A549 (cell line): ENCODE measurements around the gene IL12A. TPM values are rescaled to one million over a fixed set of nuclear protein-coding genes. Genes with fewer than 3 reads are reported as not detected.

Experiments
- ATAC-seq, 2 experiments: fragments of 200-7000 bp in 1 of 2; fragments of >200 bp in 1 of 2; cut with Nextera tagmentation in 1 of 2; cut with Tn5 transposase in 1 of 2; 3 replicates each; pipeline versions ENCODE4 v1.8.0 to v1.9.1; 2018 to 2020; ENCODE audit warnings: mild to moderate bottlenecking in 1 of 2, moderate library complexity in 1 of 2
- CTCF ChIA-PET: fragments of 300-600 bp; sonication (Branson Sonifier 250); formaldehyde crosslinking; extraction: SDS; loops from one replicate; lab custom pipeline; 2021; ENCODE audit warnings: antibody characterized with exemption, inconsistent platforms; lab: Yijun Ruan, JAX
- POLR2A ChIA-PET: fragments of 350-600 bp; formaldehyde crosslinking; extraction: SDS; loops from one replicate; lab custom pipeline; 2021; ENCODE audit warnings: antibody characterized with exemption, inconsistent platforms; lab: Yijun Ruan, JAX
- DNase-seq, 2 experiments: peaks; one replicate each; pipeline versions ENCODE4 v3.0.0 to v3.0.0-alpha.2; 2011 to 2016; ENCODE audit warnings: low read depth in 1 of 2, low spot score in 1 of 2
- FAIRE-seq: peaks from 2 replicates; lab custom pipeline; 2011; peaks lifted over from hg19 to GRCh38; lab: Jason Lieb, UNC
- H3K27ac ChIP-seq, 2 experiments: fragments of >200 bp; sonication (Bioruptor Twin); formaldehyde crosslinking; 3 replicates each; pipeline ENCODE4 v1.5.1; 2016 to 2017
- H3K4me1 ChIP-seq: fragments of >200 bp; sonication (Bioruptor Twin); formaldehyde crosslinking; 3 replicates; pipeline ENCODE4 v1.6.1; 2016
- H3K4me2 ChIP-seq: fragments of >200 bp; sonication (Bioruptor Twin); formaldehyde crosslinking; 3 replicates; pipeline ENCODE4 v1.6.1; 2016
- H3K4me3 ChIP-seq: fragments of >200 bp; sonication (Bioruptor Twin); formaldehyde crosslinking; 3 replicates; pipeline ENCODE4 v1.5.1; 2016
- H3K9me3 ChIP-seq: fragments of >200 bp; sonication (Bioruptor Twin); formaldehyde crosslinking; 3 replicates; pipeline ENCODE4 v1.6.1; 2016
- CBX8 ChIP-seq: fragments of 200-600 bp; sonication (generic); IDR thresholded peaks from 2 replicates; pipeline ENCODE4 v1.6.1; 2016
- E2F6 ChIP-seq: IDR thresholded peaks from 2 replicates; pipeline ENCODE4 v1.6.1; 2012; ENCODE audit warnings: low read depth, borderline replicate concordance
- EHMT2 ChIP-seq: fragments of 200-600 bp; sonication (generic); IDR thresholded peaks from 2 replicates; pipeline ENCODE4 v1.6.1; 2016; ENCODE audit warnings: antibody characterized with exemption, low read depth, mild to moderate bottlenecking, moderate library complexity
- ESRRA ChIP-seq: fragments of 150-350 bp; IDR thresholded peaks from 2 replicates; pipeline ENCODE4 v1.6.1; 2014; ENCODE audit warnings: mild to moderate bottlenecking, low read length, borderline replicate concordance
- FOXS1 ChIP-seq: fragments of 250-450 bp; sonication (Bioruptor Pico); IDR thresholded peaks from 2 replicates; pipeline ENCODE4 v1.5.0; 2020; ENCODE audit warnings: mild to moderate bottlenecking, moderate library complexity
- HOXA7 ChIP-seq: fragments of 250-450 bp; sonication (Bioruptor Pico); IDR thresholded peaks from 2 replicates; pipeline ENCODE4 v1.5.0; 2020; ENCODE audit warnings: mild to moderate bottlenecking, moderate library complexity
- HOXB13 ChIP-seq: fragments of 250-450 bp; sonication (Bioruptor Pico); IDR thresholded peaks from 2 replicates; pipeline ENCODE4 v1.5.0; 2020; ENCODE audit warnings: low read depth, mild to moderate bottlenecking, moderate library complexity
- MAFK ChIP-seq: fragments of 450-650 bp; IDR thresholded peaks from 2 replicates; pipeline ENCODE4 v1.6.1; 2014; ENCODE audit not compliant: partially characterized antibody
- MYC ChIP-seq: IDR thresholded peaks from 2 replicates; pipeline ENCODE4 v1.6.1; 2012; ENCODE audit warnings: mild to moderate bottlenecking, inconsistent platforms, low read length, improper control_type of control experiment, borderline replicate concordance
- PHF8 ChIP-seq: fragments of 200-600 bp; sonication (generic); IDR thresholded peaks from 2 replicates; pipeline ENCODE4 v1.6.1; 2016; ENCODE audit warnings: low read depth, mild to moderate bottlenecking, antibody characterized with exemption, moderate library complexity, borderline replicate concordance
- POLR2A ChIP-seq: IDR thresholded peaks from 2 replicates; pipeline ENCODE4 v1.6.1; 2012; ENCODE audit warnings: mild to moderate bottlenecking, low read length
- RAD21 ChIP-seq, 2 experiments: fragments of >200 bp in 1 of 2; sonication (Bioruptor Twin) in 1 of 2; formaldehyde crosslinking in 1 of 2; IDR thresholded peaks in 1 of 2; conservative IDR thresholded peaks in 1 of 2; 2 replicates in 1 of 2; 3 replicates in 1 of 2; pipeline ENCODE4 v1.6.1; 2012 to 2018; ENCODE audit warnings: inconsistent platforms in 1 of 2
- RNF2 ChIP-seq: fragments of 200-600 bp; sonication (generic); IDR thresholded peaks from 2 replicates; pipeline ENCODE4 v1.6.1; 2016; ENCODE audit warnings: low read depth, mild to moderate bottlenecking, antibody characterized with exemption, moderate library complexity, borderline replicate concordance
- SMC3 ChIP-seq: fragments of >200 bp; sonication (Bioruptor Twin); formaldehyde crosslinking; IDR thresholded peaks from 3 replicates; pipeline ENCODE4 v1.6.1; 2018; ENCODE audit warnings: inconsistent platforms
- TP53 ChIP-seq: fragments of 250-450 bp; sonication (Bioruptor Pico); IDR thresholded peaks from 2 replicates; pipeline ENCODE4 v1.5.0; 2021; ENCODE audit warnings: mild to moderate bottlenecking, moderate library complexity
- ZC3H11A ChIP-seq: fragments of 450-650 bp; IDR thresholded peaks from 2 replicates; pipeline ENCODE4 v1.6.1; 2014; ENCODE audit warnings: antibody characterized with exemption, mild to moderate bottlenecking
- ZSCAN20 ChIP-seq: fragments of 250-450 bp; sonication (Bioruptor Pico); IDR thresholded peaks from 2 replicates; pipeline ENCODE4 v1.8.0; 2022; ENCODE audit warnings: mild to moderate bottlenecking, moderate library complexity
- WGBS: methylation state at CpG from one replicate; pipeline ENCODE4 v1.1.6; 2017; ENCODE audit errors: missing lambda C conversion rate; 5-methylcytosine and 5-hydroxymethylcytosine counted together
- polyA plus RNA-seq, 4 experiments: library from polyadenylated mRNA; depleted of rRNA in 3 of 4; stranded (reverse); fragments of >200 nt; fragmentation: RNase III in 1 of 4; extraction: RNeasy Plus Mini Kit Qiagen cat#74134 plus additional on column Dnase treatment in 1 of 4; gene quantifications; 2 replicates in 3 of 4; 3 replicates in 1 of 4; pipeline ENCODE4 v1.2.3, GENCODE V29; 2011 to 2017
- TF ChIP-seq, protein P1 (sequence below): fragments of 250-450 bp; sonication (Bioruptor Pico); IDR thresholded peaks from 2 replicates; pipeline ENCODE4 v1.5.0; 2021; ENCODE audit warnings: mild to moderate bottlenecking, moderate library complexity, borderline replicate concordance
- TF ChIP-seq, protein P2 (sequence below): fragments of 150-350 bp; IDR thresholded peaks from 2 replicates; pipeline ENCODE4 v1.6.1; 2014; ENCODE audit warnings: low read depth, mild to moderate bottlenecking, low read length
- TF ChIP-seq, protein P3 (sequence below): fragments of 200-600 bp; sonication (generic); IDR thresholded peaks from 2 replicates; pipeline ENCODE4 v1.6.1; 2016; ENCODE audit warnings: antibody characterized with exemption, mild to moderate bottlenecking, moderate library complexity

The IL12A gene
- polyA plus RNA-seq, 2 of the 4 experiments (the other 2 are of a cell fraction) = 1.3 to 1.7 TPM

GRCh38 chr3:159951540-159951939 lies 37.1 kb upstream of the IL12A start:
- ChIA-PET CTCF (no interaction called here), POLR2A (no interaction called here)
- whole genome bisulfite sequencing = 23% methylated on average over 2 of the region's 2 CpGs
- Histone ChIP-seq H3K4me3 (no peak overlapping the region), H3K4me1 (0 out of 3 replicates have a peak, but pooled peaks cover 3% of the 10 kb centered on the region), H3K9me3 (no peaks in the 10 kb centered on the region), H3K27ac (no peak overlapping the region), H3K4me2 (no peak overlapping the region)
- no peak for FAIRE-seq
- TF ChIP-seq SMC3 (no peak), HOXB13 (CRISPR knock-in tag) (no peak), TP53 (CRISPR knock-in tag) (no peak), E2F6 (no peak), PHF8 (no peak), ESRRA (no peak), HOXA7 (CRISPR knock-in tag) (no peak), ZC3H11A (no peak), MYC (no peak), FOXS1 (CRISPR knock-in tag) (no peak), CBX8 (no peak), EHMT2 (no peak), RNF2 (no peak), POLR2A (no peak), MAFK (no peak), ZSCAN20 (CRISPR knock-in tag) (no peak), RAD21 (conservative IDR thresholded peaks at IDR 0.05 in 1 of 2, IDR thresholded peaks at IDR 0.05 in 1 of 2) (no peak)
- TF ChIP-seq, protein P1, sequence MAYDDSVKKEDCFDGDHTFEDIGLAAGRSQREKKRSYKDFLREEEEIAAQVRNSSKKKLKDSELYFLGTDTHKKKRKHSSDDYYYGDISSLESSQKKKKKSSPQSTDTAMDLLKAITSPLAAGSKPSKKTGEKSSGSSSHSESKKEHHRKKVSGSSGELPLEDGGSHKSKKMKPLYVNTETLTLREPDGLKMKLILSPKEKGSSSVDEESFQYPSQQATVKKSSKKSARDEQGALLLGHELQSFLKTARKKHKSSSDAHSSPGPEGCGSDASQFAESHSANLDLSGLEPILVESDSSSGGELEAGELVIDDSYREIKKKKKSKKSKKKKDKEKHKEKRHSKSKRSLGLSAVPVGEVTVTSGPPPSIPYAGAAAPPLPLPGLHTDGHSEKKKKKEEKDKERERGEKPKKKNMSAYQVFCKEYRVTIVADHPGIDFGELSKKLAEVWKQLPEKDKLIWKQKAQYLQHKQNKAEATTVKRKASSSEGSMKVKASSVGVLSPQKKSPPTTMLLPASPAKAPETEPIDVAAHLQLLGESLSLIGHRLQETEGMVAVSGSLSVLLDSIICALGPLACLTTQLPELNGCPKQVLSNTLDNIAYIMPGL (CRISPR knock-in tag) = no peak
- TF ChIP-seq, protein P2, sequence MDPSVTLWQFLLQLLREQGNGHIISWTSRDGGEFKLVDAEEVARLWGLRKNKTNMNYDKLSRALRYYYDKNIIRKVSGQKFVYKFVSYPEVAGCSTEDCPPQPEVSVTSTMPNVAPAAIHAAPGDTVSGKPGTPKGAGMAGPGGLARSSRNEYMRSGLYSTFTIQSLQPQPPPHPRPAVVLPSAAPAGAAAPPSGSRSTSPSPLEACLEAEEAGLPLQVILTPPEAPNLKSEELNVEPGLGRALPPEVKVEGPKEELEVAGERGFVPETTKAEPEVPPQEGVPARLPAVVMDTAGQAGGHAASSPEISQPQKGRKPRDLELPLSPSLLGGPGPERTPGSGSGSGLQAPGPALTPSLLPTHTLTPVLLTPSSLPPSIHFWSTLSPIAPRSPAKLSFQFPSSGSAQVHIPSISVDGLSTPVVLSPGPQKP = no peak
- TF ChIP-seq, protein P3, sequence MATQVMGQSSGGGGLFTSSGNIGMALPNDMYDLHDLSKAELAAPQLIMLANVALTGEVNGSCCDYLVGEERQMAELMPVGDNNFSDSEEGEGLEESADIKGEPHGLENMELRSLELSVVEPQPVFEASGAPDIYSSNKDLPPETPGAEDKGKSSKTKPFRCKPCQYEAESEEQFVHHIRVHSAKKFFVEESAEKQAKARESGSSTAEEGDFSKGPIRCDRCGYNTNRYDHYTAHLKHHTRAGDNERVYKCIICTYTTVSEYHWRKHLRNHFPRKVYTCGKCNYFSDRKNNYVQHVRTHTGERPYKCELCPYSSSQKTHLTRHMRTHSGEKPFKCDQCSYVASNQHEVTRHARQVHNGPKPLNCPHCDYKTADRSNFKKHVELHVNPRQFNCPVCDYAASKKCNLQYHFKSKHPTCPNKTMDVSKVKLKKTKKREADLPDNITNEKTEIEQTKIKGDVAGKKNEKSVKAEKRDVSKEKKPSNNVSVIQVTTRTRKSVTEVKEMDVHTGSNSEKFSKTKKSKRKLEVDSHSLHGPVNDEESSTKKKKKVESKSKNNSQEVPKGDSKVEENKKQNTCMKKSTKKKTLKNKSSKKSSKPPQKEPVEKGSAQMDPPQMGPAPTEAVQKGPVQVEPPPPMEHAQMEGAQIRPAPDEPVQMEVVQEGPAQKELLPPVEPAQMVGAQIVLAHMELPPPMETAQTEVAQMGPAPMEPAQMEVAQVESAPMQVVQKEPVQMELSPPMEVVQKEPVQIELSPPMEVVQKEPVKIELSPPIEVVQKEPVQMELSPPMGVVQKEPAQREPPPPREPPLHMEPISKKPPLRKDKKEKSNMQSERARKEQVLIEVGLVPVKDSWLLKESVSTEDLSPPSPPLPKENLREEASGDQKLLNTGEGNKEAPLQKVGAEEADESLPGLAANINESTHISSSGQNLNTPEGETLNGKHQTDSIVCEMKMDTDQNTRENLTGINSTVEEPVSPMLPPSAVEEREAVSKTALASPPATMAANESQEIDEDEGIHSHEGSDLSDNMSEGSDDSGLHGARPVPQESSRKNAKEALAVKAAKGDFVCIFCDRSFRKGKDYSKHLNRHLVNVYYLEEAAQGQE = no peak
- no peak for ATAC-seq
- DNase-seq = no peak
